DMS53 treated with DMSO at 0.1 percent for 48 hours (cell line): ENCODE data around the gene DNAJC6.
A peak's percentile ranks its signal among the peaks of the same experiment; 100 is the strongest.
"Not testable (repeated sequence)": the region's sequence is repeated elsewhere in the genome, so short reads cannot be mapped to it uniquely, and the experiment has no call there.

Experiments
- DNase-seq: peaks from one replicate; lab custom pipeline; 2025; ENCODE audit not compliant: unreplicated experiment; lab: John Stamatoyannopoulos, UW

The DNAJC6 gene

DNA sequence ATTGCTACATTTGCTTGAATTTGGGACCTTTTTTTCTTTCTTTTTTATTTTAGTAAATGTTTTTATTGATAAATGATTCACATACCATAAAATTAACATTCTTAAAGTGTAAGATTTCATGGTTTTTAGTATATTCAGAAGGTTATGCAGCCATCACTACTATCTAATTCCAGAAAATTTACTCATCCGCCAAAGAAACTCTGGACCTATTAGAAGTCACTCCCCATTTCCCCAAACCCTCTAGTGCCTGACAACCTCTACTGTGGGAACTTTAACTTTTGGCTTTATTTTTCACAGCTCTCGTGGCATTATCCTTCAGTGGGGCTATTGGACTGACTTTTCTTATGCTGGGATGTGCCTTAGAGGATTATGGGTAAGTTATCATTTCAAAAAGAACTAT, 115.7 kb downstream of the DNAJC6 start:
- DNase-seq, result no peak

DNA sequence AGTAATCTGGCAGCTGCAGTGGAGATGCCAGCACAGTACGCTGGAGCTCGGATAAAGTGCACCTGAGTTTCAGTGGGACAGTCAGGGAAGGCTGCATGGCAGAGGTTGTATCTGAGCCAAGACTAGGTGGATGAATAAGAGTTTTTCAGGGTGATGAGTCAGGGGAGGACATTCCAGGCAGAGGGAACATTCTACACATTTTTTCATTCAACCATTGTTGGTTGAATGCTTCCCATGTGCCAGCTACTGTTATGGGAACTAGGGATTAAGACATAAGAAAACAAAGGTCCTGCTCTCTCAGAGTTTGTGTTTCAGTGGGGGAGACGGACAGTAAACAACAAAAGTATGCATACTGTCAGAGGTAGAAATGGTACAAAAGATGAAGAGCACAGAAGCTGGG, 116.4 kb downstream of the DNAJC6 start:
- DNase-seq, result no peak

DNA sequence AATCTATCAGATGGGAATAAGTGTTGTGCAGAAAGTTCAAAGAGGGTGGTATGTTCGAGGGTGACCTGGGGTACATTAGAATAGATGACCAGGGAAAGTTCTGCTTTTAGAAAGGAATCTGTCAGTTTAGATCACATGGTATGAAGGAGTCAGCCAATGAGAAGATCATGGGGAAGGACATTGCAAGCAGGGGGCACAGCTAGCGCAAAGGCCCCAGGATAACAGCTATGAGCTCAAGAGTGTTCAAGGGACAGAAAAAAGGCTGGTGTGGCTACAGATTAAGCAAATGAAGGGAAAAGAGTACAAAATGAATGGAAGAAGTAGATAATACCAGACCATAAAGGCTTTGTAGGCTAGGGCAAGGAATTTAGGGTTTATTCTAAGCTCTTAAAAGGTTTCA, 119.7 kb downstream of the DNAJC6 start:
- no peak for DNase-seq

DNA sequence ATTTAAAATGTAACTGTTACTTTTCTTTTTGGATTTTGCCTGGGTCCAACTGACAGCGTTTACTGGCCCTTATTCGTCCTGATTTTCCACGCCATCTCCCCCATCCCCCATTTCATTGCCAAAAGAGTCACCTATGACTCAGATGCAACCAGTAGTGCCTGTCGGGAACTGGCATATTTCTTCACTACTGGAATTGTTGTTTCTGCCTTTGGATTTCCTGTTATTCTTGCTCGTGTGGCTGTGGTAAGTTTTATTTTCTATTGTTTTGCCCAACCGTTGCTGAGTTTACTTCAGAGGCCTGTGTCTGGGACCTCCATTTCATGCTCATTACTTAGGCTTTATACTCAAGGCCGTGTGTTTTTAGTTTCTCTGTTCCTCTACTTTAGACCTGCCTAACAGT, 120.5 kb downstream of the DNAJC6 start:
- no peak for DNase-seq

DNA sequence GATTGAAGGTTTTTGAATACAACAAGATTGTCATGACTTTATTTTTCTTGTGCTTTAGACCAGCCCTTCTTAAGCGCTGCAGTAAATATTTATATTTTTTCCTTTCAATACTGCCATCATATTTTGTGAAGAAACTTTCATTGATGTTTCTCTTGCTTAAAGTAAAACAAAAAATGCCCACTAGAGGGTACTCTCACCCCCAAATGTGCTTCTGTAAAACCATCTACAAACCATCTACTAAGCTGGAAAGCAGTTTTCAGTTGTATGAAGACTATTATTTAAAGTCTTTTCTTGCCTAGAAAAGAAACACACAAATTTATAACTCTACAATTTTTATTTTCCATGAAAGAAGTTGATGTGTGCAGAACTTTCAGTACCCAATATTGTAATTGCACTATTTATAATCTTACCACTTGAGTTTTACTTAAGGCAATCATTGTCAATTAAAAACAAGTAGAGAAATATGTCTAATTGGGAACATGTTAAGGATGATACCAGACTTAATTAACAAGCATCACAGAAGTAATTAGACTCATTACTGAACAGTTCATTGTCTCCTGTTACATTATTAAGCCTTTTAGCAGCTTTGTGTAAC, 121.9 kb downstream of the DNAJC6 start:
- peak; percentile 76 for DNase-seq

DNA sequence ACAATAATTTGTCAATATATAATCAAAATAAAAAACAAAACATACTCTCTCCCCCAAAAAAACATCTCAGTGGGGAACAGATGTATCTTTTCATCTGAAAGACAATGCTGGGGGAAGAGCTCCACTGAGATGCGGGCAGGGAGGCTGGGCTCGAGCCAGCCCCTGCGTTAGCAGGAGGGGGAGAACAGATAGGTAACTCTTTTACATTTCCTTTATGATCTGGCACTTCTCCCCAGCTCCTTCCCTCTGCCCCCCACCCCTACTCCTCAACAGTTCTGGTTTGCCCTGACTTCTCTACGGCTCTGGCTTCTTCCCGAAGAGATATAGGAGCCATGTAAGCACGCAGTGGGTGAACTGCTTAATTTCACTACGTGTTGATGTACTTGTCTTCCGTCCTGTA, 123.6 kb downstream of the DNAJC6 start:
- DNase-seq, result no peak

DNA sequence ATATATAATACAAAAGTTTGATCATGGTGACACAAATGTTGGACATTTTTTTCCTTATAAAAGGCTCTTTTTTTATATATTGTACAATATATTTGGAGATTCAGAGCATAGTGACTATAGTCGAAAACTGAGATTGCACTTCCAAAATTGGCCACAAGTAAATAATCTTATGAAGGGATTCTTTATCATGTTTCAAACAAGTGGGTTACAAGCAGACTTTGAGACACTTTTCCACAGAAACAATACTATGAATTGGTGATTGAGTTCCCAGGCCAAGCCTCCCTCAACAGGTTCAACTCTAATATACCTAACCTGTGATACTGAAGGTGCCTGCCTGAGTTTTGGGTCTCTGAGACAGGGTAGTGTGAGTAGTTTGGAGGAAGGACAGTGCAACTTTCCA, 124.9 kb downstream of the DNAJC6 start:
- DNase-seq, result no peak

DNA sequence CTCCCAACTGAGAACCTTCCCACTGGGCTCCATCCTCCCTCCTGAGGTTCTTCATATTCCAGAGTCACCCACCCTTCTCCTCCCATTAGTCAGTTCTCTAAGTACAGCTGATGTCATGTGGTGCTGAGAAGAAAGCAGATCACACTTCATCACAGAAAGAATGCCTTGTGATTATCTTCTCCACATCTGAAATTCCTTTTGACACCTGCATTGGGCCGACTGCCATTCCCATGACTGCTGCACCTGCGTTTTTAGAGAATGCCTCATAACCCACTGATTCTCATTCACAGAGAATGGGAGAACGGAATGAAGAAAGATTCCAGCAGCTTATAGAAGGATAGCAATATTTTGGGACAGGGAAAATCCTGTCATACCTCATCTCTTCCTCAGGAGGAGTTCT, 125.4 kb downstream of the DNAJC6 start:
- no peak for DNase-seq

DNA sequence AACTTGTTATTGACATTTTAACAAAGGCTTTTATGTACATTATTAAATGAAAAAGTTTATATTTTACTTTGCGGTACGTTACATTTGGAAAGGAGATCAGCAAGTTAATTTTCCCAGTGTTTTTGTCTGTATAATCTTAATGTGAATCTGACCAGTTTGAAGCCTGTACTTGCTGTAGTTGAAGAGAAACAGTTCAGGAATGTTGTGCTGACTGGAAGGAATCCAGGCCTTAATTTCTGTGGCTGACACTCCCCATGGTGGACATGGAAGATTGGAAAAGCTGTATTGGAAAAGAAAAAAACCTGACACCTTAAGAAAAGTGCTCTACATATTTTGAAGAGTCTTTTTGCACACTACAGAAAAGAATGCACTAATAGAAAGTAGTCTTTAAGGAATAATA, 126.6 kb downstream of the DNAJC6 start:
- no peak for DNase-seq

DNA sequence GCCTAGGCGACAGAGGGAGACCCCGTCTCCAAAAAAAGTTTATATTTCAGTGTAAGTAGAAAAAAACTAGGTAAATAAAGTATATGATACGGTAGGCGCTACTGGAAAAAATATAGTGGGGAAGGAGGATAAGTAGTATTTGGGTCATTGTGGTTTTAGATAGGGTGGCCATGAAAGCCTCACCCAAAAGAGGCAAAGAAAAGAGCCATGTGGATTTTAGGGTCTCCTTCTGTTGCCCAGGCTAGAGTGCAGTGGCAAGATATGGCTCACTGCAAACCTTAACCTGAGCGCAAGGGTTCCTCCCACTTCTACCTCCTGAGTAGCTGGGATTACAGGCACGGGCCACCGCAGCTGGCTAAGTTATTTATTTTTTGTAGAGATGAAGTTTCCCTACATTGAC, 128.3 kb downstream of the DNAJC6 start:
- no peak for DNase-seq

DNA sequence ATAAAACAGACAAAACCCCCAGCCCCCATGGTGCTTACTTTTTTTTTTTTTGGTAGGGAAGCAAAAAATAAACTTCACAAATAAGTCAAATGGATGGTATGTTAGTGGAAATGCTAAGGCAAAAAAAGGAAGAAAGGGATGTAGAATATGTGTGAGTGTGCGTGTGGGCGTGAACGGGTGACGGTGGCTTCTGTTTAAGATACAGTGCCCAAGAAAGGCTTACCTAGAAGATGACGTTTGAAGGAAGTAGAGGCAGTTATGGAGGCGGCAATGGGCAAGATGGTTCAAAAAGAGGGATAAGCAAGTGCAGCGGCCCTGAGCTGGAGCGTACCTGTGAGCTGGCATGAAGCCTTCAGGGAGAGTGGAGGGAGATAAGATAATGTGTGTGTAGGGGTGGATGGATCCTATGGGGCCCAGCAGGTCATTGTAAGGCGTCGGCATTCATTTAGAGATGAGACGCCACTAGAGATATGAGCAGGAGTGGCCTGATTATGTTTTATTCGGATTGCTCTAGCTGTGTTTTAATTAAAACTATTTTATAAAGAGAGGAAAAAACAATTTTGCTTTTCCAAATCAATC, 131.1 kb downstream of the DNAJC6 start:
- no peak for DNase-seq

DNA sequence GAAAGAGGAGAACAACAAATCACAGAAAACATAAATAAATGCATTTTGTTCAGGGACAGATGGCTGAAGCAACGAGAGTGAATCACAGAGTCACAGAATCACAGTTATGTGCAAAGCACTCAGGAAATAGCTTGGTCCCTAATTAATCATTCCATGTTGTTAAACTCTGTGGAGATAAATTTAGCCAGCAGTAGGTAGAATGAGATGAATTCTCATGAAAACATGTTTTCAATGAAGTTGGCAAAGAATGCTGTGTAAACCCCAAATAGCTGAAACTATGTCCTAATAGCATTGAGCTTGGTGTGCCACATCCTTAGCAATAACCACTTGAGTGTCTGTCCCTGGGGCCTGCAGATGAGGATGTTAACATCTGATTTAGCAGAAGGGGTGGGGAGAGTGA, 131.6 kb downstream of the DNAJC6 start:
- no peak for DNase-seq

DNA sequence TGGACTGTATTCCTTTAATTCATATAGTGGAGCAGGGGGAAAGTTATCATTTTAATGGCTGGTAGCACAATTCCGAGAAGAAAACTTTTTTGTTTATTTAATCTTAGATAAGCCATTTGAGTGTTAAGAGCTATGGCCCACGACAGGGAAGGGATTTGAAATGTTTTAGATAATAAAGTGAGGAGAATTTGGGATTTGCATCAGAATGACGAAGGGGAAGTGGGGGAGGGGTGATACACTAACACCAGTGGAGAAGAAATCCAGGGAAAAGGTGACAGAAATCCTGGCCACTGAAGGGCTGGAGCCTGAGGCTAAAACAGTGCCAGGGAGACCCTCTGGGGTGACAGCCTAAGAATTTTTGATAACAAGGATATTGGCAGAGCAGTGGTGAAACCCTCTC, 132.1 kb downstream of the DNAJC6 start:
- no peak for DNase-seq

DNA sequence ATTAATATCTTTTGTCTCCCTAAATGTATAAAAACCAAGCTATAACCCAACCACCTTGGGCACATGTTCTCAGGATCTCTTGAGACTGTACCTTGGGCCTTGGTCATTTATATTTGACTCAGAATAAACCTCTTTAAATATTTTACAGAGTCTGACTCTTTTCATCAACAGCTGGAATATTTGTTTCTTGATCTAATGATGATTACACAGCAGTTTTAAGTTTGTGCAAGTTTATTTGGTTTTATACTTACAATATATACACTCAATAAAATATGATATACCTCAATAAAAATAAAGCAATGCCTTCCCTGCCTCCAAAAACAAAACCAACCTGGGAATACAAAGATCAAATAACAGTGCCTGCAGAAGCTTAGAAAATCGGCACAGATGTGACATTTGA, 133.1 kb downstream of the DNAJC6 start:
- no peak for DNase-seq

DNA sequence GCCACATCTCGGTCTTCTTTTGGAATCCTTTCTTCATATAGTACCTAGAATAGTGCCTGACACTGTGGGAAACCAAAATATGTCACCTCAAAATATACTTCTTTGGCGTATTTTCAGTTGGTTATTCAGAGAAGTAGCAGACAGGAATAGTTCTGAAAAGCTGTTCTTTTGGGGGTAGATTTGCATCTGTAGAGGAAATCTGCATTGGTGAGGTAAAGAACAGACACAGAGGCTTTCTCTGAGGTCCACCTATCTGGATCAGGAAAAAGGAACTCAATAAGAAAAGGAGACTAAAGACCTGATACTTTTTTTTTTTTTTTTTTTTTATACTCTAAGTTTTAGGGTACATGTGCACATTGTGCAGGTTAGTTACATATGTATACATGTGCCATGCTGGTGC, 134.3 kb downstream of the DNAJC6 start:
- no peak for DNase-seq

DNA sequence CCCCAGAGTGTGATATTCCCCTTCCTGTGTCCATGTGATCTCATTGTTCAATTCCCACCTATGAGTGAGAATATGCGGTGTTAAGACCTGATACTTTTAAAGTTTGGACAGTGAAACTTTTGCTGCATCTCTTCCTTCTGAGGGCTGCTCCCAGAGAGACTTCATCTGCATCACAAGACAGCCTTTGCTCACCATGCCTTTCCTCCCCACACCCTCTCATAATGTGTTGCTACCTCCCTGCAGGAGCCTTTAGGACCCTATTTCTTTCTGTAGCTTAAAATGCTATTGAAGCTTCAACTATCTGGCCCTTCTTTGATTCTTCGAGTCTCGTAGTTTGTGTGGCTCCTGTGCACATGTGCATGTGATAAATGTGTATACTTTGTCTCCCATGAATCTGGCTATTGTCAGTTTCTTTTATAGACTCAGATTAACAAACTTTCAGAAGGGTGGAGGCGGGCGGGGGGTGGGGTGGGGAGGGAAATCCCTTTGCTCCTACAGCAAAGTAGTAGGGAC, 134.8 kb downstream of the DNAJC6 start:
- no peak for DNase-seq

DNA sequence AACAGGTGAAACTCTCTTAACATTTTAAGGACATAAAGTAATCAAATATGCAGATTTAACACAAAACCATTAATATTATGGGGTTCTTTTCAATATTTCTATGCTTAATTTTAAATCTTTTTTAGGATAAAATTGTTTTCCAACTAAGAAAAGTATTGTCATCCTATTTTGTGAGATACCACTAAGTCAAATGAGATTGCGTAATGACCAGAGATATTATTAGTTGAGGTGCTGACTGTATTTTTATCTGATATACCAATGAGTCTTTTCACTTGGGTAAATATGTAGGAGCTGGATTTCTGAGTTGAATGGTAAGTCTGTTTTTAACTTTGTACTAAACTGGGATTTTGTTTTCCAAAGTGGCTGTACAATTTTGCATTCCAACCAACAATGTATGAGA, 136.5 kb downstream of the DNAJC6 start:
- no peak for DNase-seq

DNA sequence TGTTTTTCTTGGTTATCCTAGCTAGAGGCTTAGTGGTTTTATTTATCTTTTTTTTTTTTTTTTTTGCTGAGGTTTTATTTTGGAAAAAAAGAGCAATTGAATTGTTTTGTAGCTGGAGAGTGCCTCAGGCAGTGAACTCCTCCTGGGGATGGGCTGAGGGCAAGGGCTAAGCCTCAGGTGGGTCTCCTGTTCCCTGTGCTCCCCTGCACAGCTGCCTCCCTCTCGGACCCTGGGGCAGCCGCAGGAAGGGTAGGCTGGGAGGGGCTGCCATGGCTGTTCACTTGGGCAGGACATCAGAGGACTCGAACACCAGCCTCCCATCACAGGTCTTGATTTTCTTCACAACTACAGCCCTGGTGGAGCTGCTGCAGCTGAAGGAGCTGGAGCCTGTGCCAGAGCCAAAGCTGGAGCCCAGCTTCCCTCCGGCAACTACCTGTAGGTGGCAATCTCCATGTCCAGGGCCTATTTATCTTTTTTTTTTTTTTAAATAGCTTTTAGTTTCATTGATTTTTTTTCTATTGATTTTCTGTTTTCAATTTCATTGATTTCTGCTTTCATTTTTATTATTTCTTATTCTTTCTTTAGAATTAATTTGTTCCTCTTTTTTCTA, 140.0 kb downstream of the DNAJC6 start:
- no peak for DNase-seq

DNA sequence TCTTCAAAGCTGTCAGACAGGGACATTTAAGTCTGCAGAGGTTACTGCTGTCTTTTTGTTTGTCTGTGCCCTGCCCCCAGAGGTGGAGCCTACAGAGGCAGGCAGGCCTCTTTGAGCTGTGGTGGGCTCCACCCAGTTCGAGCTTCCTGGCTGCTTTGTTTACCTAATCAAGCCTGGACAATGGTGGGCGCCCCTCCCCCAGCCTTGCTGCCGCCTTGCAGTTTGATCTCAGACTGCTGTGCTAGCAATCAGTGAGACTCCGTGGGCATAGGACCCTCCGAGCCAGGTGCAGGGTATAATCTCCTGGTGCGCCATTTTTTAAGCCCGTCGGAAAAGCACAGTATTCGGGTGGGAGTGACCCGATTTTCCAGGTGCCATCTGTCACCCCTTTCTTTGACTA, 146.3 kb downstream of the DNAJC6 start:
- not testable (repeated sequence) for DNase-seq

DNA sequence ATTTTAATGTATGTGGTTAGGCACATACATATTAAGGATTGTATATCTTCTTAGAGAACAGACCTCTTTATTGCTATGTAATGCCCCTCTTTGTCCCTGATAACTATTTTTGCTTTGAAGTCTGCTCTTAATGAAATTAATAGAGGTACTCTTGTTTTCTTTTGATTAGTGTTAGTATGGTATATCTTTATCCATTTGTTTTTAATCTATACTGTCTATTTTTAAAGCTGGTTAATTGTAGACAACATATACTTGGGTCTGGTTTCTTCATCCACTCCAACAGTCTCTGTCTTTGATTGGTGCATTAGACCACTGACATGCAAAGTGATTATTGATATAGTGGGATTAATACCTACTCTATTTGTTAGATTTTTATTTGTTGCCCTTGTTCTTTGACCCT, 147.1 kb downstream of the DNAJC6 start:
- no peak for DNase-seq

DNA sequence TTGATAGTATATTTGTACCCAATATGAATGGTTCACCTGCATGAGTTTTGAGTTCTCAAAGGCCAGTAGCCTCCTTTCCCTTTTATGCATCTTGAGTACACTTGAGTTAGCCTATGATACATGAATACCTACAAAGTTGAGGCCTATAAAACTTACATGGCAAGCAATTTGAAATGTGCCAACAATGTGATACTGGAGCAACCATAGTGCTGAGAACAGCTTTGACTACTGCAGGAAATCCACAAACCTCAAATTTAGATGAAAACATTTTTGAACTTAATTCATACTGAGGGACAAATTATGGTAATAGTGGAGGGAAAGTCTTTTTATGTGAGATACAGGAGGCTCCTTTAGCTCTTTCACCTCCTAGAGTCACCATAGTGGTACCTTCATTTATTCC, 148.5 kb downstream of the DNAJC6 start:
- no peak for DNase-seq

DNA sequence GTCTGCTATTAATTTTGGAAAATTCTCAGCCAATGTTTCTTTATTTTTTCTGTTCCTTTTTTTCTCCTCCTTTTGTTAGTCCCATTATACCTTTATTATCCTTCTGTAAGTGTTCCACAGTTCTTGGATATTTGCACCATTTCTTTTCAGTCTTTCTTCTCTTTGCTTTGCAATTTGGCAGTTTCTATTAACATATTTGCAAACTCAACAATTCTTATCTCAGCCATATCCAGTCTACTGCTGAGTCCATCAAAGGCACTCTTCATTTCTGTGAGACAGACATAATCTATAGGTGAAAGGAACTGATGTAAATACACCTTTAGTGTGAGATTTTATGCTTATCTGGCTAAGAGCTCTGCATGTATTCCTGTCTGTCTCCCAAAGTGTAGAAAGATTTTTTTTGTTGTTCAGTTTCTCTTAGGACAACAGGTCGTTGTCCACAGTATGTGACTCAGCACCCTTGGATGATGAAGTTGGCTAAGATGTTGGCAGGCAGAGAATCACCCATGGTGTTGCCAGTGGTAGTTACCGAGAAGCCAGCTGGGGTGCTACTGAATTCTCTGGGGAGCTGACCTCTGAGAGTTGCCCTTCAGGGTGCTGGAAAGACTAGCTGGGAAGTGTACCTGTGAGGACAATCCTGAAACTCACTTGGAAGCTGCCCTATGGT, 149.5 kb downstream of the DNAJC6 start:
- no peak for DNase-seq
